ENCODE measurements around the gene OSBPL9. TPM values are rescaled to one million over a fixed set of nuclear protein-coding genes. Genes with fewer than 3 reads are reported as not detected.
A peak's percentile ranks its signal among the peaks of the same experiment; 100 is the strongest.

OSBPL9 gene
- total RNA-seq, 2 experiments from 2014 or later = 51.1 to 56.1 TPM

- Mint-ChIP-seq H3K36me3 (ENCODE audit: low read depth) (peaks cover 25% of the 10 kb centered on the region), H3K9me3 (peaks cover 4% of the 10 kb centered on the region), H3K4me3 (no peak overlapping the region), H3K27me3 (no peaks in the 10 kb centered on the region), H3K4me1 (ENCODE audit: low read depth) (peaks cover 5% of the 10 kb centered on the region), H3K27ac (no peak overlapping the region)
- POLR2A ChIA-PET = no interaction called here
- CTCF ChIA-PET = interaction anchor here (1.5 kb wide), 2 partner anchors 17 to 18 kb away, joined by 3 to 5 read pairs; no protein-coding TSS in a partner anchor
- intact Hi-C loops (cut with micrococcal nuclease) = no loop called here
- DNase-seq (no peak), ATAC-seq (no peak)
- TF ChIP-seq CTCF (IDR thresholded peaks at IDR 0.05) = no peak
Observed at GRCh38 chr1:51750729-51751128, 133.8 kb downstream of the OSBPL9 start.

DNA sequence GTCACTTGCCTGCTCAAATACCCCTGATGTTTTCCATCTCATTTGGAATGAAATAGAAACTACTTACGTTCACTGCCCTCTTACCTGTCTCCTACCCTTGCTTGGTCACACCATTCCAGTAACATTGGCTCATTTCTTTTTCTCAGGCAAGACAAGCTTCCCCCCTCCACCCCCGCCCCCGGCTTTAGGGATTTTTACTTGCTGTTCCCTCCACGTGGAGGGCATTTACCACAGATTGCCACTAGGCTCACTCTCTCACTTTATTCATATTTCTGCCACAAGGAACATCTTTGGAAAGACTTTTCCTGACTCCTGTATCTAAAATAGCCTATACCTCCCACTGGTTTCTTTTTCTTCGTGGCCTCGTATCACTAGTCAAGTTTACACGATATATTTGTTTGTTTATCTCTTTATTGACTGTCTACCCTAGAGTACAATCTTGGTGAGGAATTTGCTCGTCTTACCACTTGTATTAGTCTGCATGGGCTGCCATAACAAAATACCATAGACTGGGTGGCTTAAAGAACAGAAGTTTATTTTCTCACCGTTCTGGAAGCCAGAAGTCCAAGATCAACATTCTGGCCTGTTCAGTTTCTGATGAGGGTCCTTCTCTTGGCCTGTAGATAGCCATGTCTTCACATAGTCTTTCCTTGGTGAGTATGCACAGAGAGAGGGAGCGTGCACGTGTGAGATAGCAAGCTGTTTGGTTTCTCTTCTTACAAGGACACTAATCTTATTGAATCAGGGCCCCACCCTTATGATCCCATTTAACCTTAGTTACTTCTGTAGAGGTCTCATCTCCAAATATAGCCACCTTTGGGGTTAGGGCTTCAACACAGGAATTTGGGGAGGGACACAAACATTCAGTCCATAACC lies 135.4 kb downstream of the OSBPL9 start:
- TF ChIP-seq CTCF (IDR thresholded peaks at IDR 0.05) = no peak
- no peaks in the 10 kb centered on the region for H3K27me3 Mint-ChIP-seq
- ChIA-PET CTCF (no interaction called here), POLR2A (no interaction called here)
- H3K9me3 Mint-ChIP-seq = peaks cover 4% of the 10 kb centered on the region
- H3K4me3 Mint-ChIP-seq = no peak overlapping the region
- H3K4me1 Mint-ChIP-seq (ENCODE audit: low read depth) = peaks cover 5% of the 10 kb centered on the region
- DNase-seq (no peak), ATAC-seq (no peak)
- H3K36me3 Mint-ChIP-seq (ENCODE audit: low read depth) = peaks cover 20% of the 10 kb centered on the region
- intact Hi-C loops (cut with micrococcal nuclease) = no loop called here
- H3K27ac Mint-ChIP-seq = no peak overlapping the region

GRCh38 chr1:51753969-51754368 lies 137.1 kb downstream of the OSBPL9 start:
- POLR2A ChIA-PET = interaction anchor here (1.0 kb wide), 1 partner anchor 13 kb away, joined by 3 read pairs; no protein-coding TSS in a partner anchor
- Mint-ChIP-seq H3K9me3 (peaks cover 4% of the 10 kb centered on the region), H3K4me1 (ENCODE audit: low read depth) (peaks cover 5% of the 10 kb centered on the region), H3K36me3 (ENCODE audit: low read depth) (peaks cover 20% of the 10 kb centered on the region), H3K27ac (no peak overlapping the region), H3K4me3 (no peak overlapping the region), H3K27me3 (no peaks in the 10 kb centered on the region)
- no peak for TF ChIP-seq CTCF (IDR thresholded peaks at IDR 0.05)
- intact Hi-C loops (cut with micrococcal nuclease) = no loop called here
- ATAC-seq (no peak), DNase-seq (peak; percentile 13)
- CTCF ChIA-PET = interaction anchor here (1.0 kb wide), 1 partner anchor 15 kb away, joined by 4 read pairs; no protein-coding TSS in a partner anchor

GRCh38 chr1:51754666-51755065 lies 137.8 kb downstream of the OSBPL9 start:
- H3K27ac Mint-ChIP-seq = no peak overlapping the region
- intact Hi-C loops (cut with micrococcal nuclease) = no loop called here
- DNase-seq (no peak), ATAC-seq (no peak)
- peaks cover 7% of the 10 kb centered on the region for H3K4me1 Mint-ChIP-seq (ENCODE audit: low read depth)
- peaks cover 18% of the 10 kb centered on the region for H3K36me3 Mint-ChIP-seq (ENCODE audit: low read depth)
- ChIA-PET POLR2A (no interaction called here), CTCF (no interaction called here)
- no peaks in the 10 kb centered on the region for H3K27me3 Mint-ChIP-seq
- peaks cover 4% of the 10 kb centered on the region for H3K9me3 Mint-ChIP-seq
- no peak overlapping the region for H3K4me3 Mint-ChIP-seq
- TF ChIP-seq CTCF (IDR thresholded peaks at IDR 0.05) = no peak

- POLR2A ChIA-PET = interaction anchor here (0.6 kb wide), 1 partner anchor 15 kb away, joined by 3 read pairs; no protein-coding TSS in a partner anchor
- Mint-ChIP-seq H3K27me3 (no peaks in the 10 kb centered on the region), H3K4me3 (no peak overlapping the region), H3K36me3 (ENCODE audit: low read depth) (peaks cover 17% of the 10 kb centered on the region), H3K9me3 (peaks cover 4% of the 10 kb centered on the region), H3K27ac (no peak overlapping the region), H3K4me1 (ENCODE audit: low read depth) (peaks cover 14% of the 10 kb centered on the region)
- CTCF ChIA-PET = interaction anchor here (1.5 kb wide), 1 partner anchor 14 kb away, joined by 7 read pairs; no protein-coding TSS in a partner anchor
- no peak for DNase-seq
- intact Hi-C loops (cut with micrococcal nuclease) = no loop called here
- TF ChIP-seq CTCF (IDR thresholded peaks at IDR 0.05) = no peak
- no peak for ATAC-seq
Observed at GRCh38 chr1:51755437-51755836, 138.5 kb downstream of the OSBPL9 start.

Data from activated CD8-positive, alpha-beta T cell treated with anti-CD3 and anti-CD28 coated beads for 36 hours (primary cell).